PC-9 (cell line): Measurements from ENCODE around the gene RAD23A. TPM values are rescaled to one million over a fixed set of nuclear protein-coding genes. Genes with fewer than 3 reads are reported as not detected.

ENCODE experiments used
- BruUV-seq: library from RNA; stranded (reverse); fragments of 400-500 nt; replicated peaks from 2 replicates; lab custom pipeline; 2021; lab: Mats Ljungman, UMichigan
- CTCF ChIA-PET: fragments of 300-600 bp; sonication (Branson Sonifier 250); formaldehyde crosslinking; loops from one replicate; lab custom pipeline; 2022; ENCODE audit warnings: antibody characterized with exemption; lab: Charles Lee
- POLR2A ChIA-PET: fragments of 300-600 bp; sonication (Branson Sonifier 250); formaldehyde crosslinking; loops from one replicate; lab custom pipeline; 2022; ENCODE audit warnings: antibody characterized with exemption; ENCODE audit not compliant: unreplicated experiment; lab: Charles Lee
- DNase-seq, 2 experiments: peaks; one replicate each; pipeline versions ENCODE4 v3.0.0 to v3.0.0-alpha.2; 2015 to 2022; ENCODE audit warnings: mixed read lengths in 1 of 2
- H2AFZ ChIP-seq: fragments of 200-600 bp; sonication (generic); 2 replicates; pipeline ENCODE4 v1.8.1; 2017; ENCODE audit warnings: antibody characterized with exemption
- H3F3A ChIP-seq: fragments of 200-600 bp; sonication (generic); 2 replicates; pipeline ENCODE4 v1.8.1; 2017; ENCODE audit warnings: antibody characterized with exemption, mild to moderate bottlenecking, low read depth; ENCODE audit not compliant: insufficient read depth
- H3K27ac ChIP-seq: fragments of 200-600 bp; sonication (generic); 2 replicates; pipeline ENCODE4 v1.6.1; 2016; ENCODE audit warnings: mixed run types
- H3K27me3 ChIP-seq: fragments of 200-600 bp; sonication (generic); 2 replicates; pipeline ENCODE4 v1.6.1; 2016; ENCODE audit warnings: low read depth, mixed run types; ENCODE audit not compliant: insufficient read depth
- H3K36me3 ChIP-seq: fragments of 200-600 bp; sonication (generic); 2 replicates; pipeline ENCODE4 v1.6.1; 2016; ENCODE audit warnings: low read depth, mixed run types
- H3K4me1 ChIP-seq: fragments of 200-600 bp; sonication (generic); replicated peaks from 2 replicates; pipeline ENCODE4 v1.6.1; 2016; ENCODE audit warnings: mixed run types; ENCODE audit not compliant: insufficient read depth
- H3K4me2 ChIP-seq: fragments of 200-600 bp; sonication (generic); 2 replicates; pipeline ENCODE4 v1.6.1; 2017; ENCODE audit warnings: mixed run types
- H3K4me3 ChIP-seq: fragments of 200-600 bp; sonication (generic); 2 replicates; pipeline ENCODE4 v1.6.1; 2016; ENCODE audit warnings: mixed run types
- H3K79me2 ChIP-seq: fragments of 200-600 bp; sonication (generic); 2 replicates; pipeline ENCODE4 v1.6.1; 2017; ENCODE audit warnings: low read depth, mixed run types
- H3K9me2 ChIP-seq: fragments of 200-600 bp; sonication (generic); 2 replicates; pipeline ENCODE4 v1.8.1; 2017; ENCODE audit warnings: mild to moderate bottlenecking; ENCODE audit not compliant: insufficient read depth
- H3K9me3 ChIP-seq: fragments of 200-600 bp; sonication (generic); 2 replicates; pipeline ENCODE4 v1.8.1; 2016; ENCODE audit warnings: low read depth; ENCODE audit not compliant: insufficient read depth
- H4K20me1 ChIP-seq: fragments of 200-600 bp; sonication (generic); 2 replicates; pipeline ENCODE4 v1.8.1; 2017; ENCODE audit not compliant: insufficient read depth
- EZH2 ChIP-seq: fragments of 200-600 bp; sonication (generic); IDR thresholded peaks from 2 replicates; pipeline ENCODE4 v1.8.0; 2017; ENCODE audit warnings: antibody characterized with exemption, low read depth
- intact Hi-C: fragments of 100-400 bp; cut with micrococcal nuclease; formaldehyde crosslinking; loops from one replicate; pipeline ENCODE4 v1.10.0; 2022; ENCODE audit not compliant: unreplicated experiment
- total RNA-seq: library from RNA; stranded (reverse); gene quantifications from 2 replicates; pipeline ENCODE4 v1.2.3, GENCODE V29; 2021
- TF ChIP-seq, protein P1 (sequence below): fragments of 200-600 bp; sonication (generic); conservative IDR thresholded peaks from 2 replicates; pipeline ENCODE4 v1.6.1; 2017; ENCODE audit warnings: mixed run types, antibody characterized with exemption, mild to moderate bottlenecking, moderate library complexity

RAD23A gene
- total RNA-seq, 1 experiment from 2014 or later, result 186 TPM

DNA sequence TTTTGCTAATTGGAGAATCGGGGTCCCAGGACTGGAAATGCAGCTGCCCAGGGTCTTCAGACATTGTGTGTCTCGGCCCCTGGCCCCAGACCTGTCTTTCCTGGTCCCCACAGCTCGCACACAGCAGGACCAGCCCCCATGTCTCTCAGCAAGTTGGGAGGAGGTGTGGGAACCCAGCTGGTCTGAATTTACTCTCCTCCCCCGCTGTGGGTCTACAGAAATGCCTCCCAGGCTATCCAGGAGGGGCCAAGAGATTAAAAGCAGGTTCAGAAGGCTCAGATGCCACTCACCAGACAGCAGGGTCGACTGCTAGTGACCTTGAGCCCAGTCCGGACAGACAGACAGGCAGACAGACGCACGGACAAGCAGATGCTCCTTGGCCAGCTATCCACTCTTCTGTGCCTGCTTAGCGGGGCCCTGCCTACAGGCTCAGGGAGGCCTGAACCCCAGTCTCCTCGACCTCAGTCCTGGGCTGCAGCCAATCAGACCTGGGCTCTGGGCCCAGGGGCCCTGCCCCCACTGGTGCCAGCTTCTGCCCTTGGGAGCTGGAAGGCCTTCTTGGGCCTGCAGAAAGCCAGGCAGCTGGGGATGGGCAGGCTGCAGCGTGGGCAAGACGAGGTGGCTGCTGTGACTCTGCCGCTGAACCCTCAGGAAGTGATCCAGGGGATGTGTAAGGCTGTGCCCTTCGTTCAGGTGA is 23.8 kb downstream of the RAD23A start, which contains the start of gene DAND5:
Gene DAND5, plus strand, starts transcription at position 285 of the 697 bp plus-strand sequence. Its CDS starts 85 bp downstream, at position 370.
- no peak within 1 kb of the TSS for H2AFZ ChIP-seq
- H3K4me3 ChIP-seq, result no peak within 1 kb of the TSS
- BruUV-seq, result no TSS peak
- TF ChIP-seq, protein P1, sequence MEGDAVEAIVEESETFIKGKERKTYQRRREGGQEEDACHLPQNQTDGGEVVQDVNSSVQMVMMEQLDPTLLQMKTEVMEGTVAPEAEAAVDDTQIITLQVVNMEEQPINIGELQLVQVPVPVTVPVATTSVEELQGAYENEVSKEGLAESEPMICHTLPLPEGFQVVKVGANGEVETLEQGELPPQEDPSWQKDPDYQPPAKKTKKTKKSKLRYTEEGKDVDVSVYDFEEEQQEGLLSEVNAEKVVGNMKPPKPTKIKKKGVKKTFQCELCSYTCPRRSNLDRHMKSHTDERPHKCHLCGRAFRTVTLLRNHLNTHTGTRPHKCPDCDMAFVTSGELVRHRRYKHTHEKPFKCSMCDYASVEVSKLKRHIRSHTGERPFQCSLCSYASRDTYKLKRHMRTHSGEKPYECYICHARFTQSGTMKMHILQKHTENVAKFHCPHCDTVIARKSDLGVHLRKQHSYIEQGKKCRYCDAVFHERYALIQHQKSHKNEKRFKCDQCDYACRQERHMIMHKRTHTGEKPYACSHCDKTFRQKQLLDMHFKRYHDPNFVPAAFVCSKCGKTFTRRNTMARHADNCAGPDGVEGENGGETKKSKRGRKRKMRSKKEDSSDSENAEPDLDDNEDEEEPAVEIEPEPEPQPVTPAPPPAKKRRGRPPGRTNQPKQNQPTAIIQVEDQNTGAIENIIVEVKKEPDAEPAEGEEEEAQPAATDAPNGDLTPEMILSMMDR, result no peak
- TF ChIP-seq EZH2, result no peak
- intact Hi-C loops, result no loop called here
- no peaks in the 10 kb centered on the region for H3K79me2 ChIP-seq
- no peaks in the 10 kb centered on the region; the same call in 1 of the 2 replicates for H3K4me1 ChIP-seq
- CTCF ChIA-PET, result no interaction called here
- no peaks in the 10 kb centered on the region for H4K20me1 ChIP-seq
- H3K9me3 ChIP-seq, result no peaks in the 10 kb centered on the region
- no peaks in the 10 kb centered on the region for H3K36me3 ChIP-seq
- peaks cover 12% of the 10 kb centered on the region; the same call in 1 of the 2 replicates for H3F3A ChIP-seq
- no peak within 1 kb of the TSS for H3K27ac ChIP-seq
- H3K27me3 ChIP-seq, result no peaks in the 10 kb centered on the region
- no peak within 1 kb of the TSS for H3K4me2 ChIP-seq
- DNase-seq, result no peak
- H3K9me2 ChIP-seq, result no peaks in the 10 kb centered on the region
- POLR2A ChIA-PET, result no interaction called here

DNA sequence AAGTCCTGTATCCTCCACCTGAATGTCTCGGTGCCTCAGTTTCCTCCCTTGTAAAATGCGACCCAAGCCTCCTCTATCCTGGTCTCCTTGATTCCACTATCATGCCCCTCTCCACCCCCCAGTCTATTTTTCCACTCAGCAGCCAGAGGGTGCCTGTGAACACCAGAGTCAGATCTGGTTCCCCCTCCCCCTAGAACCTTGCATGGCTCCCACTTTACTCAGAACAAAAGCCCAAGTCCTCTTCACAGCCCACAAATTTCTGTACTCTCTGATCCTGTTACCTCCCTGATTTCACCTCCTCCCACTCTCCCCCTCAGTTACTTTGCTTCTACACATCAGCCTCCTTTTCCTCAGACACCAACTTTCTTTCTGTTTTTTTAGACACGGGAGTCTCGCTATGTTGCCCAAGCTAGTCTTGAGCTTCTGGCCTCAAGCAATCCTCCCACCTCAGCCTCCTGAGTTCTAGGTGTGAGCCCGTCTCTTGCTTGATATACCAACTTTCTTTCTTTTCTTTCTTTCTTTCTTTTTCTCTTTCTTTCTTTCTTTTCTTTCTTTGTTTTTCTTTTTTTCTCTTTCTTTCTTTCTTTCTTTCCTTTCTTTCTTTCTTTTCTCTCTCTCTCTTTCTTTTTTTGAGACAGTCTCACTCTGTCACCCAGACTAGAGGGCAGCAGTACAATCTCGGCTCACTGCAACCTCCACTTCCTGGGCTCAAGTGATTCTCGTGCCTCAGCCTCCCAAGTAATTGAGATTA is 24.6 kb downstream of the RAD23A start:
- Histone ChIP-seq H4K20me1 (no peaks in the 10 kb centered on the region), H3K36me3 (no peaks in the 10 kb centered on the region), H3K4me3 (no peak overlapping the region), H3K9me3 (no peaks in the 10 kb centered on the region), H3K4me2 (no peak overlapping the region), H3K9me2 (no peaks in the 10 kb centered on the region), H2AFZ (no peak overlapping the region), H3K4me1 (no peaks in the 10 kb centered on the region; the same call in 1 of the 2 replicates), H3K27ac (no peak overlapping the region), H3F3A (peaks cover 5% of the 10 kb centered on the region; the same call in 1 of the 2 replicates), H3K79me2 (no peaks in the 10 kb centered on the region), H3K27me3 (no peaks in the 10 kb centered on the region)
- DNase-seq, result no peak
- CTCF ChIA-PET, result no interaction called here
- TF ChIP-seq, protein P1, result no peak
- no peak for TF ChIP-seq EZH2
- intact Hi-C loops, result no loop called here
- no TSS peak for BruUV-seq
- POLR2A ChIA-PET, result no interaction called here

- H3K79me2 ChIP-seq, result no peaks in the 10 kb centered on the region
- CTCF ChIA-PET, result interaction anchor here (0.6 kb wide), 1 partner anchor 277 kb away, joined by 5 read pairs; the partner anchor contains the start of gene FBXW9
- no peak overlapping the region for H3K4me2 ChIP-seq
- no peaks in the 10 kb centered on the region for H3K4me1 ChIP-seq
- intact Hi-C loops, result no loop called here
- no peak overlapping the region for H2AFZ ChIP-seq
- H3K4me3 ChIP-seq, result no peak overlapping the region
- BruUV-seq, result no TSS peak
- H3F3A ChIP-seq, result peaks cover 5% of the 10 kb centered on the region; the same call in 1 of the 2 replicates
- DNase-seq, result no peak
- no peaks in the 10 kb centered on the region for H4K20me1 ChIP-seq
- H3K9me2 ChIP-seq, result no peaks in the 10 kb centered on the region
- H3K27me3 ChIP-seq, result no peaks in the 10 kb centered on the region
- POLR2A ChIA-PET, result no interaction called here
- TF ChIP-seq, protein P1, result no peak
- TF ChIP-seq EZH2, result no peak
- H3K27ac ChIP-seq, result no peak overlapping the region
- H3K9me3 ChIP-seq, result no peaks in the 10 kb centered on the region
- no peaks in the 10 kb centered on the region for H3K36me3 ChIP-seq
Measured at GRCh38 chr19:12973236-12973635, 27.6 kb downstream of the RAD23A start.
